Activated naive CD8-positive, alpha-beta T cell treated with anti-CD3 and anti-CD28 coated beads, Interleukin-2, amount 10 ng/mL, durations not matched to agents 7 days and 5 days (primary cell): ENCODE results near the gene EP400. TPM values are rescaled to one million over a fixed set of nuclear protein-coding genes. Genes with fewer than 3 reads are reported as not detected.
"Not testable (repeated sequence)": the region's sequence is repeated elsewhere in the genome, so short reads cannot be mapped to it uniquely, and the experiment has no call there.

Experiments
- ATAC-seq: fragments of 150-1000 bp; cut with Tn5 transposase; one replicate; pipeline ENCODE4 v1.10.0; 2021; ENCODE audit warnings: low read depth, moderate library complexity
- POLR2A ChIA-PET: fragments of 350-600 bp; sonication (Branson Sonifier 250); formaldehyde crosslinking; loops from one replicate; lab custom pipeline; 2021; ENCODE audit warnings: antibody characterized with exemption; lab: Charles Lee
- DNase-seq: peaks from one replicate; pipeline ENCODE4 v3.0.0; 2021
- H3K27ac Mint-ChIP-seq: one replicate; pipeline ENCODE4 v1.8.0; 2022; ENCODE audit warnings: mild to moderate bottlenecking, mixed read lengths
- H3K27me3 Mint-ChIP-seq: one replicate; pipeline ENCODE4 v1.8.0; 2022; ENCODE audit warnings: mild to moderate bottlenecking, moderate library complexity, mixed read lengths
- H3K36me3 Mint-ChIP-seq: one replicate; pipeline ENCODE4 v1.8.0; 2021; ENCODE audit warnings: mild to moderate bottlenecking, mixed read lengths
- H3K4me1 Mint-ChIP-seq: one replicate; pipeline ENCODE4 v1.8.0; 2021; ENCODE audit warnings: mixed read lengths
- H3K4me3 Mint-ChIP-seq: one replicate; pipeline ENCODE4 v1.8.0; 2022; ENCODE audit warnings: mild to moderate bottlenecking, moderate library complexity, mixed read lengths
- H3K9me3 Mint-ChIP-seq: one replicate; pipeline ENCODE4 v1.8.0; 2021; ENCODE audit warnings: mixed read lengths
- total RNA-seq, 2 experiments: library from RNA; stranded (reverse); gene quantifications; one replicate each; pipeline ENCODE4 v1.2.3, GENCODE V29; 2021

EP400 gene
- total RNA-seq, 2 experiments from 2014 or later = 66.7 to 70.2 TPM

DNA sequence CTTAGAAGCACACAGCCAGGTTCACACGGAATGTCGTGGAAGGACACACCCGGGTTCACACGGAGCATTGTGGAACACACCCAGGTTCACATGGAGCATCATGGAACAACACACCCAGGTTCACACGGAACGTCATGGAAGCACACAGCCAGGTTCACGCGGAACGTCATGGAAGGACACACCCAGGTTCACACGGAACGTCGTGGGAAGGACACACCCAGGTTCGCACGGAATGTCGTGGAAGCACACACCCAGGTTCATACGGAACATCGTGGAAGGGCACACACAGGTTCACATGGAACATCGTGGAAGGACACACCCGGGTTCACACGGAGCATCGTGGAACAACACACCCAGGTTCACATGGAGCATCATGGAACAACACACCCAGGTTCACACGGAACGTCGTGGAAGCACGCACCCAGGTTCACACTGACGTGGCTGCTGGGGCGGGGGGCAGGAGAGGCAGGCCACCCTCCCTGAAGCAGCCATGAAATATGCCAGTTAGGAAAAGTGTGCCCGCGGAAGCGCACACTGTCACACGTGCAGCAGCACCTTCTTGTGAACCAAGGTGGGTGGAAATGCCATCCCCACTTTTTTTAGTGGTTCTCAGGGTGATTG lies 86.4 kb downstream of the EP400 start:
- Mint-ChIP-seq H3K4me1 (no peaks in the 10 kb centered on the region), H3K9me3 (no peaks in the 10 kb centered on the region), H3K27me3 (no peaks in the 10 kb centered on the region), H3K27ac (no peak overlapping the region), H3K36me3 (peaks cover 32% of the 10 kb centered on the region), H3K4me3 (no peak overlapping the region)
- DNase-seq (no peak), ATAC-seq (no peak)
- POLR2A ChIA-PET = no interaction called here

DNA sequence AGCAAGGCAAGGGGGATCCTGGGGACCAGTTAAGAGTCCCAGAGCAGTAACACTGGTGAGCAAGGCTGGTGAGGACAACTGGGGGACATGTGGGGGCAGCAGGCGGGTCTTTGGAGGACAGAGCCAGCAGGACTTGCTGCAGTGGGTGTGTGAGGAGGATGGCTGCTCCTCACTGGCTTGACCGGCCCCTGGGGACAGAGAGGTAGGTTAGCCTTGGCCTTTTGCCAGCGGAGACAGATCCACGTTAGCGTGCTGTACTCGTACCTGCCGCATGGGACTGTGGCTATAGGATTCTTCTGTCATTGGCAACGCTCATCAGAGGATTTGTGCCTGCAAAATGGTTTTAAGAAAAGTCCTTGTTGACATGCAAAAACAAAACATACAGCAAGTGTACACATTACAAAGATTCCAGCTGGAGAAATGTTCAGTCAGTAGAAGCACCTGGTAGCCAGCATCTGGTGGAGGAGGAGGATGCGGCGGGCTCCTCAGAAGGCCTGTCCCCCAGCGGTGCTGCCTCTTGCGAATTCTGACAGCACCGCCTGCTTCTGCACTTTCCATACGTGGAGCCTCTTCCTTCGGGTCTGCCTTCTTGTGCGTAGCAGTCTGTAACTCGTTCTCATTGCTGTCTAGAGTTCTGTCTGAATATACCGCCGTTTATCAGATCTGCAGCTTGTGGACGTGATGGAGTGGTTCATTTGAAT lies 91.3 kb downstream of the EP400 start:
- DNase-seq (no peak), ATAC-seq (no peak)
- peaks cover 6% of the 10 kb centered on the region for H3K4me1 Mint-ChIP-seq
- H3K4me3 Mint-ChIP-seq = no peak overlapping the region
- H3K27me3 Mint-ChIP-seq = no peaks in the 10 kb centered on the region
- H3K27ac Mint-ChIP-seq = peak overlapping the region; percentile 32
- peaks cover 13% of the 10 kb centered on the region for H3K36me3 Mint-ChIP-seq
- H3K9me3 Mint-ChIP-seq = no peaks in the 10 kb centered on the region
- POLR2A ChIA-PET = no interaction called here

DNA sequence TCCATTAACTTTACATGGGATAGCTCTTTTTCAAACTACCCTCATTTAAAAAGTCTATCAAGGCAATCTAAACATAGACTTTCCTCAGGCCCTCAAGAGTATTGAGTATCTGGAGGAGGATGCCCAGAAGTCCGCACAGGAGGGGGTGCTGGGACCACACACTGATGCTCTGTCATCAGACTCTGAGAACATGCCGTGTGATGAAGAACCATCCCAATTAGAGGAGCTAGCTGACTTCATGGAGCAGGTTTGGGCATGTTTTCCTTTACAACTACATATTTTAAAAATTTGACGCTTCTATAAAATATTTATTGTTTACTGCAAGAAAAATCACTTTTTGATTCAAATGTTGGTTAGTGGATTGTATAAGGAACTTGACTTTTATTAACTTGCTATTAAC lies 93.5 kb downstream of the EP400 start:
- peaks cover 20% of the 10 kb centered on the region for H3K36me3 Mint-ChIP-seq

DNA sequence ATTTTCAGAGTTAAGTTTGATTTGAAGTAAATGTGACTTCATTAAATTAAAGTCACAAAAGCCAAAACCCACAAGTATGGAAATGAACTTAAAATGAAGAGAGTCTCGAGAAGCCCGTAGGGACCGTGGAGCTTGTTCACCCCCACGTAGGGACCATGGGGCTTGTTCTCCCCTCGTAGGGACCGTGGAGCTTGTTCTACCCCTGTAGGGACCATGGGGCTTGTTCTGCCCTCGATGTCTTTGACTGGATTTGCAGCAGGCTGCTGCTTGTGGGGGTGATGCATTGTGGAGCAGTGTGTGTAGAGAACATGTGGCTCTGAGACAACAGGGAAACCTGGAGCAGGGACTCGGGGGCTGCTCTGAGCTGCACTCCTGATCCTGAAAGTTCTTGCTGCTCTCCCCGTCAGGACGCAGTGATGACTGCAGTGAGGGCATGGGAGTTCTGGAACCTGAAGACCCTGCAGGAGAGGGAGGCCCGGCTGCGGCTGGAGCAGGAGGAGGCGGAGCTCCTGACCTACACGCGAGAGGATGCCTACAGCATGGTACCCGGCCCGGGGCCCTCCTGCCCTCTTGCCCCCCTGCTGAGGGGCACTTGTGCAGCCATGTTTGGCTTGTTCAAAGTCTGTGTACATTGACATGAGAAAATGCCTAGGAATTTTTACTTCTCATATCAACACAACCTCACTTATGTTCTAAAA lies 94.2 kb downstream of the EP400 start:
- POLR2A ChIA-PET = no interaction called here
- Mint-ChIP-seq H3K27ac (no peak overlapping the region), H3K4me3 (no peak overlapping the region), H3K4me1 (peaks cover 6% of the 10 kb centered on the region), H3K9me3 (no peaks in the 10 kb centered on the region), H3K36me3 (peaks cover 20% of the 10 kb centered on the region), H3K27me3 (no peaks in the 10 kb centered on the region)
- ATAC-seq (no peak), DNase-seq (no peak)

More for the DNA sequence above, 93.5 kb downstream of the EP400 start:
- peaks cover 6% of the 10 kb centered on the region for H3K4me1 Mint-ChIP-seq
- no peak for ATAC-seq
- no peak for DNase-seq
- H3K27me3 Mint-ChIP-seq = no peaks in the 10 kb centered on the region
- no peaks in the 10 kb centered on the region for H3K9me3 Mint-ChIP-seq
- H3K4me3 Mint-ChIP-seq = no peak overlapping the region
- H3K27ac Mint-ChIP-seq = no peak overlapping the region
- POLR2A ChIA-PET = no interaction called here

DNA sequence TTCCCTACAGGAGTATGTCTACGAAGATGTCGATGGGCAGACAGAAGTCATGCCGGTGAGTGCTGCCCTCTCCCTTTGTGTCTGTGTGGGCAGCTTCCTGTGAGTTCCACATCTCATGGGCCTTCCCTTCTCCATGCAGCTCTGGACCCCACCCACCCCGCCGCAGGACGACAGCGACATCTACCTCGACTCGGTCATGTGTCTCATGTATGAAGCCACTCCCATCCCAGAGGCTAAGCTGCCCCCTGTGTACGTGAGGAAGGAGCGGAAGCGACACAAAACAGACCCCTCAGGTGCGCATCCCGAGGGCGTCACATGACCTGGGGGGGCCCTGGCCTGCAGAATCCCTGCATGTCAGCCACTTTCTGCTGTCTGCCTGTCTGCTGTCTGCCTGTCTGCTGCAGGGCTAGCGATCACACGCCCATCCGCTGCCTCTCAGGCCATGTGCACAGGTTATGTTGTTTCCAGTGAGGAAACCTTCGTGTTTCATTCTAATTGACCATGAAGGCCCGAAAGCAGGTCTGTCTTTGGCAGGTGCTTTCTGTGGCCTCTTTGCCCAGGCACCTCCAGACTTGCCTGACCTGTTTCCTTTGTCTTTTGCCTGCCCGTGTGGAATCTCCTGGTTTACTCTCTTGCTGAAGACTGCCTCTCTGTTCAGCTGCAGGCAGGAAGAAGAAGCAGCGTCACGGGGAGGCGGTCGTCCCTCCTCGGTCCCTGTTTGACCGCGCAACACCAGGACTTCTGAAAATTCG lies 95.1 kb downstream of the EP400 start:
- ATAC-seq (no peak), DNase-seq (no peak)
- POLR2A ChIA-PET = no interaction called here
- Mint-ChIP-seq H3K36me3 (peaks cover 18% of the 10 kb centered on the region), H3K9me3 (no peaks in the 10 kb centered on the region), H3K27ac (no peak overlapping the region), H3K4me3 (no peak overlapping the region), H3K4me1 (peaks cover 8% of the 10 kb centered on the region), H3K27me3 (no peaks in the 10 kb centered on the region)

DNA sequence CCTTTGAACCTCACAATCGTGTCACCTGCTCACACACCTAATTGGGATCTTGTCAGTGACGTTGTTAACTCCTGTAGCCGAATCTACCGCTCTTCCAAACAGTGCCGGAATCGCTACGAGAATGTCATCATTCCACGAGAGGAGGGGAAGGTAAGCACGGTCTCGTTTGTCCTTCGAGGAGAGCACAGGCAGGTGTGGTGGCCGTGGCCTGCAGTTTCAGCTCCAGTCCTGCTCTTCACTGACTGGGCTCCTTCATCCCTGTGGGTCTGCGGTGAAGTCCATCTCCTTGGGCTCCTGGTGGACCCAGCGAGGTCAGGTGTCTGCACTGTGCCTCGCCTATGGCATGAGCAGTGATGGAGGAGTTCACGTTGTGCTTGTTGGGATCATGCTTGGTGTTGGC lies 96.0 kb downstream of the EP400 start:
- no peaks in the 10 kb centered on the region for H3K27me3 Mint-ChIP-seq
- H3K9me3 Mint-ChIP-seq = no peaks in the 10 kb centered on the region
- DNase-seq = no peak
- H3K27ac Mint-ChIP-seq = no peak overlapping the region
- no peak for ATAC-seq
- POLR2A ChIA-PET = no interaction called here
- H3K36me3 Mint-ChIP-seq = peaks cover 18% of the 10 kb centered on the region
- no peak overlapping the region for H3K4me3 Mint-ChIP-seq
- H3K4me1 Mint-ChIP-seq = peaks cover 8% of the 10 kb centered on the region

DNA sequence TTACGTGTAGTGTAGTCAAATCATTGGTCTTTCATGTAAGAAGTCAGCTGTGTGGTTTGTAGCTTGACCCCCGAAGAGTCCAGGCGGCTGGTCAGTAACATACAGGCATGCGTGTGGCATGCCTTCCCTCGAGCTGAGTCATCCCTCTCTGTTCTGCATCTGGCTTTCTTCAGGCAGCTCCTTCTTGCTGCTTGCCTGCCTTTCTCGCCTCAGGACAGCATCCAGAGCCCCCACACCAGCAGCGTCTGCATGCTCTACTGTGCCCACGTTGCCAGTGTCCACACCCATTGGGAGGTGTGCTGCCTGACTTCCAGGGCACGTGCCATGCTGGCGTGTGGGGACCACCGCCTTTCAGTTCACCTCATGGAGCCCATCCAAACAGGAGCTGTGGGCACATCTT lies 96.8 kb downstream of the EP400 start:
- POLR2A ChIA-PET = interaction anchor here (0.6 kb wide), 1 partner anchor 14 kb away, joined by 3 read pairs; no protein-coding TSS in a partner anchor
- no peak overlapping the region for H3K4me3 Mint-ChIP-seq
- H3K36me3 Mint-ChIP-seq = peaks cover 21% of the 10 kb centered on the region
- no peak overlapping the region for H3K27ac Mint-ChIP-seq
- H3K9me3 Mint-ChIP-seq = no peaks in the 10 kb centered on the region
- no peaks in the 10 kb centered on the region for H3K27me3 Mint-ChIP-seq
- no peak for ATAC-seq
- H3K4me1 Mint-ChIP-seq = peaks cover 5% of the 10 kb centered on the region
- DNase-seq = no peak

DNA sequence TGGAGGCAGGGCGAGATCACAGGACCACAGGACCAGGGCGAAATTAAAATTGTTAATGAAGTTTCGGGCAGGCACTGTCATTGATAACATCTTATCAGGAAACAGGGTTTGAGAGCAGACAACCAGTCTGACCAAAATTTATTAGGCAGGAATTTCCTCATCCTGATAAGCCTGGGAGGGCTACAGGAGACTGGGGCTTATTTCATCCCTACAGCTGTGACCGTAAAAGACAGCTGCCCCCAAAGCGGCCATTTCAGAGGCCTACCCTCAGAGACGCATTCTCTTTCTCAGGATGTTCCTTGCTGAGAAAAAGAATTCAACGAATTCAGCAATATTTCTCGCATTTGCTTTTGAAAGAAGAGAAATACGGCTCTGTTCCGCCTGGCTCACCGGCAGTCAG lies 97.9 kb downstream of the EP400 start:
- H3K27me3 Mint-ChIP-seq = not testable (repeated sequence)

DNA sequence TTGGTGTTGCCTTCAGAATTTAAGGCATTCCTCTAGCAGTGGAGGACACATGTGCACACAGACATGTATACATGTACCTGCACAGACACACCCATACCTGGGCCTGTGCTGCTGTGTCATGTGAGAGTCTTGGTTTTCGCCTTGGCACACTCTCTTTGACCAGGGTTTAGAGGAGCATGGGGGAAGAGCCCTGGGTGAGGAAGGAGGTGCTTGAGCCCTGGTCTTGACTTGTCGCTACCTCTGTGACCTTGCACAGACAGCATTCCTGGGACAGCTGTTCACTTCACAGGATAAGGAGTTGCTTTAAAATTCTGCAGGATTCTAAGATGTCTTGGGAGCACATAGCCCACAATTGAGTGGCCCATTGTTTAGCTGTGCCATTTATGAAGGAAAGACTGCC lies 99.7 kb downstream of the EP400 start:
- Mint-ChIP-seq H3K4me1 (peaks cover 2% of the 10 kb centered on the region), H3K27ac (no peak overlapping the region), H3K36me3 (peaks cover 31% of the 10 kb centered on the region), H3K27me3 (no peaks in the 10 kb centered on the region), H3K9me3 (no peaks in the 10 kb centered on the region), H3K4me3 (no peak overlapping the region)
- no peak for DNase-seq
- no peak for ATAC-seq
- POLR2A ChIA-PET = no interaction called here

More for the DNA sequence above, 97.9 kb downstream of the EP400 start:
- H3K27ac Mint-ChIP-seq, H3K4me1 Mint-ChIP-seq, POLR2A ChIA-PET, H3K4me3 Mint-ChIP-seq, H3K9me3 Mint-ChIP-seq, ATAC-seq, DNase-seq: not testable (repeated sequence)
- peaks cover 25% of the 10 kb centered on the region for H3K36me3 Mint-ChIP-seq

DNA sequence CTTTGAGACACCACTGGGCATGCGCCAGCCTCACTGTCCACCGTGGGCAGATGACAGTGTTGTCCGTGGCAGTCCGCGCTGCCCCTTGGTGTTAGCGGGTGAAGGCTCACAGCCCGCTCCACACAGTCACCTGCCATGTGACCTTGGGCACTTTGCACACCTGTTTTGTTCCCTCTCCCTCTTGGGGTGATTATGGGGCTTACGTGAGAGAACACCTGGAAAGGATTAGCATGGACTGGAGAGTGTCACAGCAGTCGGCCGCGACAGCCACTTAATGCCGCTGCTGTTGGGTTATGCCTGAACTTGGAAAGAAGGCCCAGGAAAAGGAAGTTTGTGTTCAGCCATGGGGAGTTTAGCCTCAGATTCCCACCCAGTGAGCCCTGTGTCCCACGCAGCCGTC lies 100.1 kb downstream of the EP400 start:
- Mint-ChIP-seq H3K4me3 (no peak overlapping the region), H3K27ac (peak overlapping the region; percentile 7), H3K4me1 (peaks cover 2% of the 10 kb centered on the region), H3K9me3 (no peaks in the 10 kb centered on the region), H3K27me3 (no peaks in the 10 kb centered on the region), H3K36me3 (peaks cover 31% of the 10 kb centered on the region)
- POLR2A ChIA-PET = no interaction called here
- no peak for DNase-seq
- no peak for ATAC-seq

DNA sequence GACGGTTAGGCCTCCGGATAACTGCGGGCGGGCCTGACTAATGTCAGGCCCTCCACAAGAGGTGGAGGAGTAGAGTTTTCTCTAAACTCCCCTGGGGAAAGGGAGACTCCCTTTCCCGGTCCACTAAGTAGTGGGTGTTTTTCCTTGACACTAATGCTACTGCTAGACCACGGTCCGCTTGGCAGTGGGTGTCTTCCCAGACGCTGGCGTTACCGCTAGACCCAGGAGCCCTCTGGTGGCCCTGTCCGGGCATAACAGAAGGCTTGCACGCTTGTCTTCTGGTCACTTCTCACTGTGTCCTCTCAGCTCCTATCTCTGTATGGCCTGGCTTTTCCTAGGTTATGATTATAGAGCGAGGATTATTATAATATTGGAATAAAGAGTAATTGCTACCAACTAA lies 102.0 kb downstream of the EP400 start:
- H3K27me3 Mint-ChIP-seq, H3K4me3 Mint-ChIP-seq, H3K9me3 Mint-ChIP-seq, ATAC-seq, H3K27ac Mint-ChIP-seq, POLR2A ChIA-PET, H3K4me1 Mint-ChIP-seq, DNase-seq: not testable (repeated sequence)
- H3K36me3 Mint-ChIP-seq = peaks cover 25% of the 10 kb centered on the region

DNA sequence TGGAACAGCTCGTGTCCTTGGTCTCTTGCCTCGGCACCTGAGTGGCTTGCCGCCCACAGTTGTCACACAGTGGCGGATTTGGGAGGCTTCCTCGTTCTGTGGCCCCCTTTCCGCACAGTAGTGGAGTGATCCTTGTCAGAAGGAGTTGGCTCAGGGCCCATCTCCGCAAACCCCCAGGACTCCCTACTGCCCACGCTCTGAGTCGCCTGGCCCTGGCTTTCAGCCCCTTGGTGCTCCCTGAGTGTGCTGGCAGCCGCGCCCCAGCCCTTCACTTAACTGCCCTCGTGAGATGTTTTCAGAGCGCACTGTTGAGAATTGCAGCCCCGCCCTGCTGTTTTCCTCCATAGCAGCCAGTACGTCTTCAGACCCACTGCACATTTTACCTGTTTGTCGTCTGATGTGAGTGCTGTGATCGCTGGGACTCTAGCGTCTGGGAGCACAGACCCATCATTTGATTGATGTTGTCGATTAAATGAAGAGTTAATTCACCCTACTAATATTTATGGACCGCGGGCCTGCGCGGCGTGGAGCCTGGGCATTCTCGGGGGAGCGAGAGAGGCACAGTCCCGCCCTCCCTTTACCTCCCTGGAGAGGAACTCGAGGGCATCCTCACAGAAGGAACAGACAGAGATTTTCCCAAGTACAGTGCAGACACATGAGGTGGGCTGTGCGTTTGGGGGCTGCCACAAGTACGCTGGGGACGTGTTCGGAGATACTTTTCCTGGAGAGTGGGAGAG lies 102.6 kb downstream of the EP400 start:
- POLR2A ChIA-PET = no interaction called here
- no peaks in the 10 kb centered on the region for H3K27me3 Mint-ChIP-seq
- peaks cover 2% of the 10 kb centered on the region for H3K4me1 Mint-ChIP-seq
- ATAC-seq (no peak), DNase-seq (no peak)
- no peak overlapping the region for H3K27ac Mint-ChIP-seq
- H3K36me3 Mint-ChIP-seq = peaks cover 21% of the 10 kb centered on the region
- H3K4me3 Mint-ChIP-seq = no peak overlapping the region
- H3K9me3 Mint-ChIP-seq = no peaks in the 10 kb centered on the region
